Adrenal gland (tissue), 12 donors: Measurements from ENCODE around the gene NDUFB8. TPM values are rescaled to one million over a fixed set of nuclear protein-coding genes. Genes with fewer than 3 reads are reported as not detected.
"Not testable (repeated sequence)": the region's sequence is repeated elsewhere in the genome, so short reads cannot be mapped to it uniquely, and the experiment has no call there.

Experiments used
- DNase-seq, 7 donors: peaks; one replicate each; pipeline ENCODE4 v3.0.0-alpha.2; 2019 to 2020
- H3K27ac ChIP-seq, 5 donors: fragments of 200-600 bp; sonication (generic) in 4 of 5; 1 replicate in 3 of 5; 2 replicates in 2 of 5; pipeline versions ENCODE4 v1.5.1 to v1.8.0; 2016 to 2020; ENCODE audit warnings: mild to moderate bottlenecking in 1 of 5
- H3K27me3 ChIP-seq: fragments of 200-600 bp; 2 replicates; pipeline ENCODE4 v1.8.0; 2021
- H3K36me3 ChIP-seq, 2 donors: fragments of 200-600 bp; replicated peaks in 1 of 2; 1 replicate in 1 of 2; 2 replicates in 1 of 2; pipeline versions ENCODE4 v1.5.1 to v1.8.0; 2018 to 2022
- H3K4me1 ChIP-seq, 2 donors: fragments of 200-600 bp; replicated peaks in 1 of 2; 1 replicate in 1 of 2; 2 replicates in 1 of 2; pipeline versions ENCODE4 v1.5.1 to v1.8.0; 2018 to 2021
- H3K4me3 ChIP-seq, 4 donors: fragments of 200-600 bp; sonication (generic) in 3 of 4; one replicate each; pipeline ENCODE4 v1.5.1; 2016 to 2018
- H3K9me3 ChIP-seq, 3 donors: fragments of 200-600 bp; sonication (generic) in 1 of 3; replicated peaks in 1 of 3; 1 replicate in 2 of 3; 2 replicates in 1 of 3; pipeline versions ENCODE4 v1.5.1 to v1.8.0; 2016 to 2021
- POLR2A ChIP-seq, 2 donors: fragments of 450-650 bp; IDR thresholded peaks; one replicate each; pipeline ENCODE4 v1.6.1; 2017; ENCODE audit warnings: antibody characterized with exemption in 2 of 2, mild to moderate bottlenecking in 2 of 2, moderate library complexity in 1 of 2
- WGBS, 4 donors: extraction: QIAGEN DNeasy Blood & Tissue Kit in 2 of 4; methylation state at CpG; one replicate each; pipeline versions ENCODE4 v1.1.5 to v1.1.7; 2013 to 2017; 5-methylcytosine and 5-hydroxymethylcytosine counted together
- intact Hi-C, 2 donors: fragments of 100-400 bp; cut with DNase I; formaldehyde crosslinking; loops; one replicate each; pipeline versions ENCODE4 v1.14.1 to v1.15.0; 2022 to 2023
- polyA plus RNA-seq, 3 donors: library from polyadenylated mRNA; stranded (reverse); fragments of 200-250 nt in 2 of 3; fragments of 350-450 nt in 1 of 3; fragmentation: Illumina TruSeq in 1 of 3; extraction: RNeasy Lipid Tissue Mini Kit (QIAGEN cat#74804) in 1 of 3; gene quantifications; one replicate each; pipeline ENCODE4 v1.2.3, GENCODE V29; 2013 to 2014
- total RNA-seq, 9 donors: library from RNA; depleted of rRNA in 4 of 9; stranded (reverse); fragments of >200 nt in 4 of 9; fragments of 120-200 nt in 1 of 9; fragmentation: NEBNext Ultra II Directional in 1 of 9; extraction: Animal tissue kit (Norgen Biotek cat#: 25700) in 1 of 9; gene quantifications; one replicate each; pipeline versions ENCODE4 v1.1.0 to v1.2.4, GENCODE V29; 2013 to 2023
- TF ChIP-seq, protein P1 (sequence below), 6 experiments: fragments of 450-650 bp in 4 of 6; fragments of 200-600 bp in 2 of 6; sonication (generic) in 1 of 6; IDR thresholded peaks; 1 replicate in 5 of 6; 2 replicates in 1 of 6; pipeline versions ENCODE4 v1.5.1 to v1.8.0; 2016 to 2021; ENCODE audit warnings: antibody characterized with exemption in 6 of 6, mild to moderate bottlenecking in 2 of 6, moderate library complexity in 1 of 6
- donor health status: healthy with polysubstance abuse.
- donor health status: Bipolar disorder and iron deficiency.
- donor health status: DM: yes; HTN: yes; CAD: no.
- donor health status: DM: no; HTN: no; CAD: no.
- donor health status: DM: no; HTN: no; CAD: no.
- donor health status: DM: yes; HTN: yes; CAD: no.

NDUFB8 gene
- total and polyA plus RNA-seq, 12 donors: 181 to 689 (median 222) TPM

- no peak overlapping the region for H3K4me3 ChIP-seq
- H3K9me3 ChIP-seq: no peaks in the 10 kb centered on the region
- no peaks in the 10 kb centered on the region for H3K36me3 ChIP-seq
- intact Hi-C loops: no loop called here
- H3K27ac ChIP-seq: no peak overlapping the region
- H3K27me3 ChIP-seq: peaks cover 5% of the 10 kb centered on the region
- TF ChIP-seq, protein P1, sequence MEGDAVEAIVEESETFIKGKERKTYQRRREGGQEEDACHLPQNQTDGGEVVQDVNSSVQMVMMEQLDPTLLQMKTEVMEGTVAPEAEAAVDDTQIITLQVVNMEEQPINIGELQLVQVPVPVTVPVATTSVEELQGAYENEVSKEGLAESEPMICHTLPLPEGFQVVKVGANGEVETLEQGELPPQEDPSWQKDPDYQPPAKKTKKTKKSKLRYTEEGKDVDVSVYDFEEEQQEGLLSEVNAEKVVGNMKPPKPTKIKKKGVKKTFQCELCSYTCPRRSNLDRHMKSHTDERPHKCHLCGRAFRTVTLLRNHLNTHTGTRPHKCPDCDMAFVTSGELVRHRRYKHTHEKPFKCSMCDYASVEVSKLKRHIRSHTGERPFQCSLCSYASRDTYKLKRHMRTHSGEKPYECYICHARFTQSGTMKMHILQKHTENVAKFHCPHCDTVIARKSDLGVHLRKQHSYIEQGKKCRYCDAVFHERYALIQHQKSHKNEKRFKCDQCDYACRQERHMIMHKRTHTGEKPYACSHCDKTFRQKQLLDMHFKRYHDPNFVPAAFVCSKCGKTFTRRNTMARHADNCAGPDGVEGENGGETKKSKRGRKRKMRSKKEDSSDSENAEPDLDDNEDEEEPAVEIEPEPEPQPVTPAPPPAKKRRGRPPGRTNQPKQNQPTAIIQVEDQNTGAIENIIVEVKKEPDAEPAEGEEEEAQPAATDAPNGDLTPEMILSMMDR (IDR thresholded peaks at IDR 0.05): no peak
- no peak for TF ChIP-seq POLR2A (IDR thresholded peaks at IDR 0.05)
- DNase-seq: no peak
- 77 to 83% (median 78%) methylated on average over 8 of the region's 8 CpGs for WGBS, 4 donors
- H3K4me1 ChIP-seq: no peaks in the 10 kb centered on the region
Observed at GRCh38 chr10:100575585-100576281, 46.1 kb upstream of the NDUFB8 start.

DNA sequence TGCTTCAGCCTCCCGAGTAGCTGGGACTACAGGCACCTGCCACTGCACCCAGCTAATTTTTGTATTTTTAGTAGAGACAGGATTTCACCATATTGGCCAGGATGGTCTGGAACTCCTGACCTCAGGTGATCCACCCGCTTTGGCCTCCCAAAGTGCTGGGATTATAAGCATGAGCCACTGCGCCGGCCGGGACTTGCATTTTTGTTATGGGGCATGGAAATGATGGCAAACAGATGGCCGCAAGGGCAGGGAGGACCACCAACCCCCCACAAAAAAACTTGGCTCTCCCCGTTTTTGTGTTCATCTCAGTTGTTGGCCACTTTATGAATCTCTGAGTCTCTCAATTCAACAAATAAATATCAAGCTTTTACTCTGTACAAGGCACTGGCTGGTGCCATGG, 45.5 kb upstream of the NDUFB8 start:
- H3K27ac ChIP-seq, H3K9me3 ChIP-seq, H3K27me3 ChIP-seq, intact Hi-C loops, DNase-seq, H3K4me1 ChIP-seq, H3K4me3 ChIP-seq, H3K36me3 ChIP-seq: not testable (repeated sequence)
- WGBS, 4 donors: 80 to 90% (median 81%) methylated on average over 3 to 7 of the region's 7 CpGs

DNA sequence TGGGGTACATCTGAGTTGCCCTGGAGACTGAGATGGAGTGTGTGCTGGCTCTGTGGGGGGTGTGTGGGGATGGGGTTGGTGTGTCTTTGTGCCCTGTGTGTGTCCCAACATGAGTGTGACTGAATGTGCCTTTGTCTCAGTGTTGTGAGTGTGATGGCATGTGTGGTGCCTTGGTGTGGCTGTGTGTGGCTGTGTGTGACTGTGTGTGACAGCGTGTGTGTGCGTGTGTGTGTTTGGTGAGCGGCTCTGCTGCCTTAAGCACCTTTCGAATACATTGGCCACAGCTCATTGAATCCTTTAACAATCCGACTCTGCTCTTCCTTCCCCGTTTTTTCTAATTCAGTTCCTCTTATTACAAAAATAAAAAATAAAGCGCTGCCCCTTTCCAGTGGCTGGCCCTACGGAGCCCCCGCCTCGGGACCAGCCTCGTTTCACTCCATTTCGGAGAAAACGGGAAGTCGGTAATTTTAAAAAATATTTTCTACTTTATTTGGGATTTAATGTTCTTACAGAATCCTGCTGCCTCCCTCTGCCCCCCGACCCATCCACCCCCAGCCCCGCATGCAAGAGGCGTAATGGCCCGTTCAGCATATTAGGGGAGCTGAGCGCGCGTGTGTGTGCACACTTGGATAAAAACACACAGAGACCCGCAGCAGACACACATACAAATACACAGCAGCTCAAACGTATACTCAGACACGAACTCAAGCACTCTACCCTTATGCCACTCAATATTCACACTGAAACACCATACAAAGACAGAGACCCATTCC, 41.6 kb upstream of the NDUFB8 start:
- Histone ChIP-seq H3K9me3 (no peaks in the 10 kb centered on the region), H3K4me1 (no peaks in the 10 kb centered on the region), H3K27me3 (peaks cover 23% of the 10 kb centered on the region), H3K27ac (no peak overlapping the region), H3K36me3 (no peaks in the 10 kb centered on the region), H3K4me3 (no peak overlapping the region)
- 80 to 87% (median 83%) methylated on average over 24 of the region's 24 CpGs for WGBS, 4 donors
- TF ChIP-seq, protein P1 (IDR thresholded peaks at IDR 0.05): no peak
- TF ChIP-seq POLR2A (IDR thresholded peaks at IDR 0.05): no peak
- no peak for DNase-seq
- intact Hi-C loops: no loop called here

GRCh38 chr10:100570506-100570905, 40.8 kb upstream of the NDUFB8 start:
- DNase-seq: no peak
- 68 to 78% (median 75%) methylated on average over 8 of the region's 8 CpGs for WGBS, 4 donors
- TF ChIP-seq POLR2A (IDR thresholded peaks at IDR 0.05): no peak
- TF ChIP-seq, protein P1 (IDR thresholded peaks at IDR 0.05): no peak
- Histone ChIP-seq H3K4me3 (no peak overlapping the region), H3K9me3 (no peaks in the 10 kb centered on the region), H3K27me3 (peaks cover 24% of the 10 kb centered on the region), H3K27ac (no peak overlapping the region), H3K4me1 (no peaks in the 10 kb centered on the region), H3K36me3 (no peaks in the 10 kb centered on the region)
- intact Hi-C loops: no loop called here
